ENCODE measurements around the gene ARHGAP10.

- no peak for TF ChIP-seq CTCF (IDR thresholded peaks at IDR 0.05; ENCODE audit: low read depth, low read length)
- TF ChIP-seq POLR2A (IDR thresholded peaks at IDR 0.05; ENCODE audit: extremely low read depth, insufficient read length): no peak
- no peak for TF ChIP-seq MAX (IDR thresholded peaks at IDR 0.05; ENCODE audit: low read depth, low read length)
Observed at GRCh38 chr4:147958489-147959065, 226.7 kb downstream of the ARHGAP10 start.

Data from NB4 (cell line).